Measurements from ENCODE around the gene HSPA9. TPM values are rescaled to one million over a fixed set of nuclear protein-coding genes. Genes with fewer than 3 reads are reported as not detected.

HSPA9 gene
- polyA plus RNA-seq = 100 to 1,000 TPM in 2 of 4 donors, 10 to 100 TPM in 2; 93.7 to 180 (median 132) TPM
- long read RNA-seq, donor 1, full-length matches to known transcripts = 66 of 198 reads
- long read RNA-seq, donor 1, partial matches to known transcripts = 132 of 198 reads
- long read RNA-seq, donor 1, other reads (novel, unspliced or antisense) = 0 of 198 reads
- long read RNA-seq, donor 2, full-length matches to known transcripts = 23 of 23 reads
- long read RNA-seq, donor 2, partial matches to known transcripts = 0 of 23 reads
- long read RNA-seq, donor 2, other reads (novel, unspliced or antisense) = 0 of 23 reads
- long read RNA-seq, donor 3, full-length matches to known transcripts = 19 of 53 reads
- long read RNA-seq, donor 3, partial matches to known transcripts = 34 of 53 reads
- long read RNA-seq, donor 3, other reads (novel, unspliced or antisense) = 0 of 53 reads
- long read RNA-seq, donor 4 = 0 reads
- long read RNA-seq, donor 5, partial matches to known transcripts = 5 of 8 reads
- long read RNA-seq, donor 5, other reads (novel, unspliced or antisense) = 0 of 8 reads
- long read RNA-seq, donor 6, full-length matches to known transcripts = 33 of 57 reads
- long read RNA-seq, donor 6, partial matches to known transcripts = 24 of 57 reads
- long read RNA-seq, donor 6, other reads (novel, unspliced or antisense) = 0 of 57 reads
- long read RNA-seq, donor 7, full-length matches to known transcripts = 59 of 112 reads
- long read RNA-seq, donor 7, partial matches to known transcripts = 53 of 112 reads
- long read RNA-seq, donor 7, other reads (novel, unspliced or antisense) = 0 of 112 reads
- long read RNA-seq, donor 8, full-length matches to known transcripts = 5 of 5 reads
- long read RNA-seq, donor 8, partial matches to known transcripts = 0 of 5 reads
- long read RNA-seq, donor 8, other reads (novel, unspliced or antisense) = 0 of 5 reads
- long read RNA-seq, donor 9, full-length matches to known transcripts = 7 of 7 reads
- long read RNA-seq, donor 9, partial matches to known transcripts = 0 of 7 reads
- long read RNA-seq, donor 9, other reads (novel, unspliced or antisense) = 0 of 7 reads
- long read RNA-seq, donor 10, full-length matches to known transcripts = 34 of 130 reads
- long read RNA-seq, donor 10, partial matches to known transcripts = 96 of 130 reads
- long read RNA-seq, donor 10, other reads (novel, unspliced or antisense) = 0 of 130 reads

DNA sequence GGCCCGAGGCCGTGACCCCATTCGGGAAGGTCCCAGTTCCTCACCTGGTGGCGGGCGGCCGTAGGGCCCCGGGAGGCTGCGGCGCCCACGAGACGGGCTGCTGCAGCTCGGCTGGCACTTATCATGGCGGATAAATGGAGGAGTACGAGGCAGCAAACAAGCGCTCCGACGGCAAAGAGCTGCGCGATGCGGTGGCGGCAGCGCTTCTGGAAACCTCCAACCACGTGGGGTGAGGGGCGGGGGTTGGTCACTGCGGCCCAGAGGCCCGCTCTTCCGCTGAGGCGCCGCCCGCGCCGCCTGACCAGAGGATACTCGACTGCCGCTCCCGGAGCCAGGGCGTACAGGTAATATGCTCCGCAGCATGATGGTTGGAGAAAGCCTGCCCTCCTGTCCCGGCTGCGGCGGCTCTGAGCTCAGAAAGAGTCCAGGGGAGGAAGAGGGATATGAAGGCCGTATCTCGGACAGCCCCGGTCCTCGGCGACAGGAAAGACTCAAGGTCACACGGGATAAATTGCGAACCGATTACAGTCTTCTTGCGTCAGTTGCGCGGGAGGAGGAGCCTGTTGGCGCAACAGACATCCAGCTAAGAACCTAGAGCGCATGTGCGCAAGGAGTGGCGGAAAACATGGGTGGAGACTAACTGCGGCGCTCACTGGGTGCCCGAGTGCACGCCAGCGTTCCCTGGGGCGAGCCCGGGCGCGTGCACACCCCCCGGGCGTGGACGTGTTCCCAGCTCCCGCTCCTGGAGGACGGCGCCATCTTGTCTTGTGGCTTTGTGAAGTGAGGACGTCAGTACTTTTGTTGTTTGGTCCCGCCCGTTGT, at the start of gene HSPA9:
Gene HSPA9, minus strand, starts transcription at position 208 of the 822 bp plus-strand sequence. Its CDS starts 83 bp downstream, at position 125.
- 0 to 1% (median 1%) methylated on average over 68 to 73 of the region's 73 CpGs for WGBS, 3 donors
- FAIRE-seq (no peak), DNase-seq (peak; percentile 100)
- peaks cover 0 to 8% (median 4%) of the 10 kb centered on the region in 3 donors for H3K4me1 ChIP-seq (ENCODE audit: control insufficient read depth in 3 of 3, insufficient read depth in 2 of 3, low read depth in 1 of 3, low read length in 2 of 3)
- H3K9me3 ChIP-seq (ENCODE audit: control insufficient read depth in 2 of 2, insufficient read depth in 1 of 2, low read depth in 1 of 2, low read length in 1 of 2) = peaks cover 0 to 5% of the 10 kb centered on the region in 2 donors
- H3K27ac ChIP-seq (ENCODE audit: low read depth in 1 of 3, low read length in 2 of 3) = peak within 1 kb of the TSS; percentile 96 to 100 (median 97)
- peak within 1 kb of the TSS; percentile 64 to 99 (median 83) for H3K4me3 ChIP-seq (ENCODE audit: low read depth in 1 of 3, low read length in 3 of 3)
- H3K36me3 ChIP-seq (ENCODE audit: control insufficient read depth in 3 of 3, insufficient read depth in 2 of 3, low read depth in 1 of 3, low read length in 3 of 3) = peaks cover 3 to 26% (median 12%) of the 10 kb centered on the region in 3 donors
- H3K27me3 ChIP-seq (ENCODE audit: control insufficient read depth in 3 of 3, insufficient read depth in 3 of 3, low read length in 3 of 3) = no peaks in the 10 kb centered on the region

- 65 to 75% (median 71%) methylated on average over 4 of the region's 4 CpGs for WGBS, 3 donors
- FAIRE-seq = no peak
- no peak overlapping the region for H3K27ac ChIP-seq (ENCODE audit: low read depth in 1 of 3, low read length in 2 of 3)
- H3K4me1 ChIP-seq (ENCODE audit: control insufficient read depth in 3 of 3, insufficient read depth in 2 of 3, low read depth in 1 of 3, low read length in 2 of 3) = no peaks in the 10 kb centered on the region
- DNase-seq = no peak
- H3K4me3 ChIP-seq (ENCODE audit: low read depth in 1 of 3, low read length in 3 of 3) = no peak overlapping the region
- no peaks in the 10 kb centered on the region for H3K9me3 ChIP-seq (ENCODE audit: control insufficient read depth in 2 of 2, insufficient read depth in 1 of 2, low read depth in 1 of 2, low read length in 1 of 2)
- no peaks in the 10 kb centered on the region for H3K27me3 ChIP-seq (ENCODE audit: control insufficient read depth in 3 of 3, insufficient read depth in 3 of 3, low read length in 3 of 3)
- no peaks in the 10 kb centered on the region for H3K36me3 ChIP-seq (ENCODE audit: control insufficient read depth in 3 of 3, insufficient read depth in 2 of 3, low read depth in 1 of 3, low read length in 3 of 3)
Measured at GRCh38 chr5:138623053-138623452, 47.9 kb upstream of the HSPA9 start.

DNA sequence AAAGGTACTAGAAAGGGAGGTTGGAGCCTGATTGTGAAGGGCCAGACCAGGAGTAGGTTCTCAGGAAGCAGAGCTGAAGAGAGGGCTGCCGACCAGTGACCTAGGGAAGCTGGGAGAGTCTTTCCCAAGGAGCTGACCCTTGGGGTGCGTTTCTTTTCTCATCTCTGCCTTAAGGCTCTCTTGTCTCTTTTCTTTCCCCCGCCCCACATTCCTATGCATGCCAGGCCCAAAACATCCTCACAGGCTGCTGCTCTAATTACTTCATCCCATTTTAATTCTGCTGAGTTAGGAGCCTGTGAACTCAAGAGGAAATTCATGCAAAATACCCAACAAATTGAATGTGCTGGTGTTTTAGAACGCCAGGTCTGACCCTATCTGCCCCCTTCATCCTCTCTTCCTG, 46.9 kb upstream of the HSPA9 start:
- H3K36me3 ChIP-seq (ENCODE audit: control insufficient read depth in 3 of 3, insufficient read depth in 2 of 3, low read depth in 1 of 3, low read length in 3 of 3) = no peaks in the 10 kb centered on the region
- peaks cover 0 to under 1% (median 0%) of the 10 kb centered on the region in 3 donors for H3K27me3 ChIP-seq (ENCODE audit: control insufficient read depth in 3 of 3, insufficient read depth in 3 of 3, low read length in 3 of 3)
- WGBS, 3 donors = 84 to 93% (median 91%) methylated on average over 4 of the region's 4 CpGs
- no peak for FAIRE-seq
- H3K4me3 ChIP-seq (ENCODE audit: low read depth in 1 of 3, low read length in 3 of 3) = no peak overlapping the region
- H3K4me1 ChIP-seq (ENCODE audit: control insufficient read depth in 3 of 3, insufficient read depth in 2 of 3, low read depth in 1 of 3, low read length in 2 of 3) = no peaks in the 10 kb centered on the region
- no peak for DNase-seq
- H3K9me3 ChIP-seq (ENCODE audit: control insufficient read depth in 2 of 2, insufficient read depth in 1 of 2, low read depth in 1 of 2, low read length in 1 of 2) = no peaks in the 10 kb centered on the region
- no peak overlapping the region for H3K27ac ChIP-seq (ENCODE audit: low read depth in 1 of 3, low read length in 2 of 3)

DNA sequence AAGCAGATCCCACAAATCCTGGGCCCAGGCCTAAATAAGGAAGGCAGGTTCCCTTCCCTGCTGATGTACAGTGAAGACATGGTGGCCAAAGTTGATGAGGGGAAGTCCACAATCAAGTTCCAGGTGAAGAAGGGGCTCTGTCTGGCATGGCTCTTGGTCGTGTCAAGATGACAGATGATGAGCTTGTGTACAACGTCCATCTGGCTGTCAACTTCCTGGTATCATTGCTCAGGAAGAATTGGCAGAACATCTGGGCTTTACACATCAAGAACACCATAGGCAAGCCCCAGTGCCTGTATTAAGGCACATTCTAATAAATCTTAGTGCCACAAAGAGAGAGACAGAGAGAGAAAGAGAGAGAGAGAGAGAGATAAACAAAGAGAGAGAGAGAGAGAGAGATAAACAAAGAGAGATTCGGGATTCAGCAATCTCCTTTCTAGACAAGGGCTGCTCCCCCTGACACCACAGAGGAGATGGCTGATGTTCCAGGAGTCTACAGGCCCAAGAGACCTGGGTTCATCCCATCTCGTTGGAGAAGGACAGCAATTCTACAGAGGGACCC, 45.5 kb upstream of the HSPA9 start:
- Histone ChIP-seq H3K4me1 (ENCODE audit: control insufficient read depth in 3 of 3, insufficient read depth in 2 of 3, low read depth in 1 of 3, low read length in 2 of 3) (no peaks in the 10 kb centered on the region), H3K36me3 (ENCODE audit: control insufficient read depth in 3 of 3, insufficient read depth in 2 of 3, low read depth in 1 of 3, low read length in 3 of 3) (no peaks in the 10 kb centered on the region), H3K27me3 (ENCODE audit: control insufficient read depth in 3 of 3, insufficient read depth in 3 of 3, low read length in 3 of 3) (peaks cover 0 to 4% (median 0%) of the 10 kb centered on the region in 3 donors), H3K9me3 (ENCODE audit: control insufficient read depth in 2 of 2, insufficient read depth in 1 of 2, low read depth in 1 of 2, low read length in 1 of 2) (no peaks in the 10 kb centered on the region), H3K4me3 (ENCODE audit: low read depth in 1 of 3, low read length in 3 of 3) (no peak overlapping the region), H3K27ac (ENCODE audit: low read depth in 1 of 3, low read length in 2 of 3) (no peak overlapping the region)
- 55 to 65% (median 57%) methylated on average over 4 of the region's 4 CpGs for WGBS, 3 donors
- DNase-seq = no peak
- FAIRE-seq = no peak

GRCh38 chr5:138616508-138616907, 41.3 kb upstream of the HSPA9 start:
- Histone ChIP-seq H3K27me3 (ENCODE audit: control insufficient read depth in 3 of 3, insufficient read depth in 3 of 3, low read length in 3 of 3) (peaks cover 0 to 4% (median 0%) of the 10 kb centered on the region in 3 donors), H3K27ac (ENCODE audit: low read depth in 1 of 3, low read length in 2 of 3) (no peak overlapping the region), H3K4me1 (ENCODE audit: control insufficient read depth in 3 of 3, insufficient read depth in 2 of 3, low read depth in 1 of 3, low read length in 2 of 3) (no peaks in the 10 kb centered on the region), H3K4me3 (ENCODE audit: low read depth in 1 of 3, low read length in 3 of 3) (no peak overlapping the region), H3K36me3 (ENCODE audit: control insufficient read depth in 3 of 3, insufficient read depth in 2 of 3, low read depth in 1 of 3, low read length in 3 of 3) (no peaks in the 10 kb centered on the region), H3K9me3 (ENCODE audit: control insufficient read depth in 2 of 2, insufficient read depth in 1 of 2, low read depth in 1 of 2, low read length in 1 of 2) (no peaks in the 10 kb centered on the region)
- DNase-seq = no peak
- WGBS, 3 donors = 73 to 82% (median 74%) methylated on average over 5 of the region's 5 CpGs
- no peak for FAIRE-seq

DNA sequence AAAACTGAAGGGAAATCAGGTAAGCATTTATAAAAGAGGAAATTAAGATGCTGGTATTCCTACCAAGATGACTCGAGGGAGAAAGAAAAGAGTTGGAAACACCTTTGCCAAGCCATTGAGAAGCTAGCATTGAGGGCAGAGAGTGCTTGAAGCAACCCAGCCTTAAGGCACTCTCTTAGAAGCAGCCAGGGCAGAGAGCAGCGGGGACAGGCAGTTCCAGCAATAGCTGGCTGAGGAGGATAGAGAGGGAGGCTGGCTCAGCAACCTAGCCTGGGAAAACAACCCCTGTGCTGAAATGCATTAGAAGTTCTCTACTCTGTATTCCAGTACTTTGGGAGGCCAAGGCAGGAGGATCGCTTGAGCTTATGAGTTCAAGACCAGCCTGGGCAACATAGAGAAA, 40.3 kb upstream of the HSPA9 start:
- no peak for FAIRE-seq
- 86 to 89% (median 87%) methylated on average over 3 of the region's 3 CpGs for WGBS, 3 donors

DNA sequence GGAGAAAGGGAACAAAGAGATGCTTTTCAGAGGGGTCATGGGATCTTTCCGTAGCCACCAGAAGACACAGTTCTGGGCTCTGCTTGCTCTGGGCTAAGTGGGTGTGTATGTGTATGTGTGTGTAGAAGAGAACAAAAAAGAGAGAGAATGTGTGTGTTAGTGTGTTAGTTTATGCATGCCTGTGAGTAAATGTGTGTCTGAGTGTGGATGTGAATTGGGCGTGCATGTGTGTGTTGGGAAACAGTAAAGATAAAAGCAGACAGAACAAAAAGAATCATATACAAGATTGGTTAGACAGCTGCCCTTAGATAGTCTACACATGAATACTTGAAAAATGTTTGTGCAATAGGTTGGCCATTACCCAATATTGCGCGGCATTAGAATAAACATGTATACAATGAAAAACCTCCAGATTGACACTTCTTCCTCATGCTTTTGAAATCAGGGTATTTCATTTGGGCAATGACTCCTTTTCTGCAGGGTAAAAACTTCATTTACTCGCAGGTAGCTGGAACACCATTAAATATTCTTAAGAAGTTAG, 36.5 kb upstream of the HSPA9 start:
- Histone ChIP-seq H3K27me3 (ENCODE audit: control insufficient read depth in 3 of 3, insufficient read depth in 3 of 3, low read length in 3 of 3) (peaks cover 0 to 2% (median 1%) of the 10 kb centered on the region in 3 donors), H3K4me3 (ENCODE audit: low read depth in 1 of 3, low read length in 3 of 3) (peak overlapping the region in 1 of 3 donors; percentile 51), H3K27ac (ENCODE audit: low read depth in 1 of 3, low read length in 2 of 3) (peak overlapping the region in 1 of 3 donors; percentile 41), H3K9me3 (ENCODE audit: control insufficient read depth in 2 of 2, insufficient read depth in 1 of 2, low read depth in 1 of 2, low read length in 1 of 2) (no peaks in the 10 kb centered on the region), H3K4me1 (ENCODE audit: control insufficient read depth in 3 of 3, insufficient read depth in 2 of 3, low read depth in 1 of 3, low read length in 2 of 3) (peaks cover 0 to 9% (median 0%) of the 10 kb centered on the region in 3 donors), H3K36me3 (ENCODE audit: control insufficient read depth in 3 of 3, insufficient read depth in 2 of 3, low read depth in 1 of 3, low read length in 3 of 3) (no peaks in the 10 kb centered on the region)
- FAIRE-seq (no peak), DNase-seq (no peak)
- 47 to 54% (median 48%) methylated on average over 5 of the region's 5 CpGs for WGBS, 3 donors

More for the DNA sequence above, 40.3 kb upstream of the HSPA9 start:
- Histone ChIP-seq H3K4me1 (ENCODE audit: control insufficient read depth in 3 of 3, insufficient read depth in 2 of 3, low read depth in 1 of 3, low read length in 2 of 3) (peaks cover 0 to 8% (median 0%) of the 10 kb centered on the region in 3 donors), H3K27ac (ENCODE audit: low read depth in 1 of 3, low read length in 2 of 3) (no peak overlapping the region), H3K9me3 (ENCODE audit: control insufficient read depth in 2 of 2, insufficient read depth in 1 of 2, low read depth in 1 of 2, low read length in 1 of 2) (no peaks in the 10 kb centered on the region), H3K4me3 (ENCODE audit: low read depth in 1 of 3, low read length in 3 of 3) (no peak overlapping the region), H3K36me3 (ENCODE audit: control insufficient read depth in 3 of 3, insufficient read depth in 2 of 3, low read depth in 1 of 3, low read length in 3 of 3) (no peaks in the 10 kb centered on the region), H3K27me3 (ENCODE audit: control insufficient read depth in 3 of 3, insufficient read depth in 3 of 3, low read length in 3 of 3) (peaks cover 0 to 4% (median 0%) of the 10 kb centered on the region in 3 donors)
- no peak for DNase-seq
